OCI-LY3 (cell line): Measurements from ENCODE around the gene LHFPL6.

Experiments
- EZH2phosphoT487 ChIP-seq: fragments of 200-600 bp; shearing (Covaris generic); IDR thresholded peaks from 2 replicates; pipeline ENCODE4 v1.6.1; 2018; ENCODE audit warnings: antibody characterized with exemption, mixed run types, low read depth
- TF ChIP-seq, protein P1 (sequence below): fragments of 200-600, 300-600 bp; sonication (generic); IDR thresholded peaks from 2 replicates; pipeline ENCODE4 v1.5.1; 2014; ENCODE audit warnings: antibody characterized with exemption, low read length, low read depth

DNA sequence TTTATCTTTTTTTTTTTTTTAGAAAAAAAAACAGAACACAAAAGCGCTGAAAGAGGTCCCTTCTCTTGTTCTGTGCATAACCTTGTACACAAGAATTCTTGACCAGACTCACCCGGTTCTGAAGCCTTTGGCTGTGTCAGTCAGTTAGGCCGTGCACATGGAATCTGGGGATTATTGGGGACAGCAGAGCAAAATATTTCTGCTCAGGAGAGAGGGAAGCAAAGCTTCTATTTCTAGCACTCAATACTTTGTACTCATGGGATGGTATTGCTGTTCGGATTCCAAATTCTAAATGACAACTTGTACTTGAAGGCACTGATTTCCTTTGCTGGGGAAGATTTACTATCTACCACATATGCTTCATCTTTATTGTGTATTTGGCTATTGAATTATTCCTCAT is 292.0 kb downstream of the LHFPL6 start:
- TF ChIP-seq EZH2phosphoT487: no peak
- TF ChIP-seq, protein P1, sequence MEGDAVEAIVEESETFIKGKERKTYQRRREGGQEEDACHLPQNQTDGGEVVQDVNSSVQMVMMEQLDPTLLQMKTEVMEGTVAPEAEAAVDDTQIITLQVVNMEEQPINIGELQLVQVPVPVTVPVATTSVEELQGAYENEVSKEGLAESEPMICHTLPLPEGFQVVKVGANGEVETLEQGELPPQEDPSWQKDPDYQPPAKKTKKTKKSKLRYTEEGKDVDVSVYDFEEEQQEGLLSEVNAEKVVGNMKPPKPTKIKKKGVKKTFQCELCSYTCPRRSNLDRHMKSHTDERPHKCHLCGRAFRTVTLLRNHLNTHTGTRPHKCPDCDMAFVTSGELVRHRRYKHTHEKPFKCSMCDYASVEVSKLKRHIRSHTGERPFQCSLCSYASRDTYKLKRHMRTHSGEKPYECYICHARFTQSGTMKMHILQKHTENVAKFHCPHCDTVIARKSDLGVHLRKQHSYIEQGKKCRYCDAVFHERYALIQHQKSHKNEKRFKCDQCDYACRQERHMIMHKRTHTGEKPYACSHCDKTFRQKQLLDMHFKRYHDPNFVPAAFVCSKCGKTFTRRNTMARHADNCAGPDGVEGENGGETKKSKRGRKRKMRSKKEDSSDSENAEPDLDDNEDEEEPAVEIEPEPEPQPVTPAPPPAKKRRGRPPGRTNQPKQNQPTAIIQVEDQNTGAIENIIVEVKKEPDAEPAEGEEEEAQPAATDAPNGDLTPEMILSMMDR: no peak
